Sigmoid colon (tissue), 4 donors: ENCODE results near the gene RPH3AL.

Source experiments
- EP300 ChIP-seq, 4 donors: sonication (generic); formaldehyde crosslinking; IDR thresholded peaks; one replicate each; pipeline ENCODE4 v1.6.1; 2017; ENCODE audit warnings: antibody characterized with exemption in 4 of 4
- POLR2A ChIP-seq, 2 donors: fragments of 450-650 bp; IDR thresholded peaks; one replicate each; pipeline ENCODE4 v1.6.1; 2016; ENCODE audit warnings: antibody characterized with exemption in 2 of 2, mild to moderate bottlenecking in 2 of 2, moderate library complexity in 2 of 2
- TF ChIP-seq, protein P1 (sequence below), 4 experiments: fragments of 450-650 bp in 3 of 4; fragments of 200-600 bp in 1 of 4; IDR thresholded peaks; one replicate each; pipeline ENCODE4 v1.5.1; 2016 to 2019; ENCODE audit warnings: antibody characterized with exemption in 4 of 4, mild to moderate bottlenecking in 3 of 4, moderate library complexity in 2 of 4

- TF ChIP-seq, protein P1, sequence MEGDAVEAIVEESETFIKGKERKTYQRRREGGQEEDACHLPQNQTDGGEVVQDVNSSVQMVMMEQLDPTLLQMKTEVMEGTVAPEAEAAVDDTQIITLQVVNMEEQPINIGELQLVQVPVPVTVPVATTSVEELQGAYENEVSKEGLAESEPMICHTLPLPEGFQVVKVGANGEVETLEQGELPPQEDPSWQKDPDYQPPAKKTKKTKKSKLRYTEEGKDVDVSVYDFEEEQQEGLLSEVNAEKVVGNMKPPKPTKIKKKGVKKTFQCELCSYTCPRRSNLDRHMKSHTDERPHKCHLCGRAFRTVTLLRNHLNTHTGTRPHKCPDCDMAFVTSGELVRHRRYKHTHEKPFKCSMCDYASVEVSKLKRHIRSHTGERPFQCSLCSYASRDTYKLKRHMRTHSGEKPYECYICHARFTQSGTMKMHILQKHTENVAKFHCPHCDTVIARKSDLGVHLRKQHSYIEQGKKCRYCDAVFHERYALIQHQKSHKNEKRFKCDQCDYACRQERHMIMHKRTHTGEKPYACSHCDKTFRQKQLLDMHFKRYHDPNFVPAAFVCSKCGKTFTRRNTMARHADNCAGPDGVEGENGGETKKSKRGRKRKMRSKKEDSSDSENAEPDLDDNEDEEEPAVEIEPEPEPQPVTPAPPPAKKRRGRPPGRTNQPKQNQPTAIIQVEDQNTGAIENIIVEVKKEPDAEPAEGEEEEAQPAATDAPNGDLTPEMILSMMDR (IDR thresholded peaks at IDR 0.05): no peak
- TF ChIP-seq EP300 (IDR thresholded peaks at IDR 0.05) (no peak), POLR2A (IDR thresholded peaks at IDR 0.05) (no peak)
Observed at GRCh38 chr17:395179-395578, 42.6 kb upstream of the RPH3AL start.
